ENCODE results near the gene C16orf74.

The C16orf74 gene

GRCh38 chr16:85675251-85675874 is 75.5 kb downstream of the C16orf74 start:
- no peaks in the 10 kb centered on the region for H3K27me3 ChIP-seq
- TF ChIP-seq, protein P1, sequence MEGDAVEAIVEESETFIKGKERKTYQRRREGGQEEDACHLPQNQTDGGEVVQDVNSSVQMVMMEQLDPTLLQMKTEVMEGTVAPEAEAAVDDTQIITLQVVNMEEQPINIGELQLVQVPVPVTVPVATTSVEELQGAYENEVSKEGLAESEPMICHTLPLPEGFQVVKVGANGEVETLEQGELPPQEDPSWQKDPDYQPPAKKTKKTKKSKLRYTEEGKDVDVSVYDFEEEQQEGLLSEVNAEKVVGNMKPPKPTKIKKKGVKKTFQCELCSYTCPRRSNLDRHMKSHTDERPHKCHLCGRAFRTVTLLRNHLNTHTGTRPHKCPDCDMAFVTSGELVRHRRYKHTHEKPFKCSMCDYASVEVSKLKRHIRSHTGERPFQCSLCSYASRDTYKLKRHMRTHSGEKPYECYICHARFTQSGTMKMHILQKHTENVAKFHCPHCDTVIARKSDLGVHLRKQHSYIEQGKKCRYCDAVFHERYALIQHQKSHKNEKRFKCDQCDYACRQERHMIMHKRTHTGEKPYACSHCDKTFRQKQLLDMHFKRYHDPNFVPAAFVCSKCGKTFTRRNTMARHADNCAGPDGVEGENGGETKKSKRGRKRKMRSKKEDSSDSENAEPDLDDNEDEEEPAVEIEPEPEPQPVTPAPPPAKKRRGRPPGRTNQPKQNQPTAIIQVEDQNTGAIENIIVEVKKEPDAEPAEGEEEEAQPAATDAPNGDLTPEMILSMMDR (IDR thresholded peaks at IDR 0.05), result no peak
- no peak overlapping the region for H3K4me3 ChIP-seq (ENCODE audit: low read depth in 1 of 2, low read length in 1 of 2)
- H3K36me3 ChIP-seq, result peaks cover 86% of the 10 kb centered on the region
- H3K27ac ChIP-seq, result no peak overlapping the region
- no peaks in the 10 kb centered on the region for H3K9me3 ChIP-seq
- H3K4me1 ChIP-seq (ENCODE audit: control insufficient read depth in 1 of 2, insufficient read depth in 1 of 2, low read depth in 1 of 2, low read length in 1 of 2), result no peaks in the 10 kb centered on the region

- Histone ChIP-seq H3K4me1 (ENCODE audit: control insufficient read depth in 1 of 2, insufficient read depth in 1 of 2, low read depth in 1 of 2, low read length in 1 of 2) (no peaks in the 10 kb centered on the region), H3K9me3 (no peaks in the 10 kb centered on the region), H3K36me3 (peaks cover 86% of the 10 kb centered on the region), H3K27me3 (no peaks in the 10 kb centered on the region), H3K4me3 (ENCODE audit: low read depth in 1 of 2, low read length in 1 of 2) (no peak overlapping the region), H3K27ac (no peak overlapping the region)
- TF ChIP-seq, protein P1 (IDR thresholded peaks at IDR 0.05), result no peak
Observed at GRCh38 chr16:85674828-85675227, 76.1 kb downstream of the C16orf74 start.

GRCh38 chr16:85674418-85674755 is 76.5 kb downstream of the C16orf74 start:
- peaks cover 88% of the 10 kb centered on the region for H3K36me3 ChIP-seq
- TF ChIP-seq, protein P1 (IDR thresholded peaks at IDR 0.05), result no peak
- no peak overlapping the region for H3K27ac ChIP-seq
- no peaks in the 10 kb centered on the region for H3K27me3 ChIP-seq
- H3K4me3 ChIP-seq (ENCODE audit: low read depth in 1 of 2, low read length in 1 of 2), result no peak overlapping the region
- H3K9me3 ChIP-seq, result no peaks in the 10 kb centered on the region
- H3K4me1 ChIP-seq (ENCODE audit: control insufficient read depth in 1 of 2, insufficient read depth in 1 of 2, low read depth in 1 of 2, low read length in 1 of 2), result no peaks in the 10 kb centered on the region

- Histone ChIP-seq H3K27ac (no peak overlapping the region), H3K9me3 (no peaks in the 10 kb centered on the region), H3K27me3 (no peaks in the 10 kb centered on the region), H3K36me3 (peaks cover 92% of the 10 kb centered on the region), H3K4me1 (ENCODE audit: control insufficient read depth in 1 of 2, insufficient read depth in 1 of 2, low read depth in 1 of 2, low read length in 1 of 2) (no peaks in the 10 kb centered on the region), H3K4me3 (ENCODE audit: low read depth in 1 of 2, low read length in 1 of 2) (no peak overlapping the region)
- TF ChIP-seq, protein P1 (IDR thresholded peaks at IDR 0.05), result no peak
Observed at GRCh38 chr16:85673529-85674417, 77.1 kb downstream of the C16orf74 start.

- Histone ChIP-seq H3K4me1 (ENCODE audit: control insufficient read depth in 1 of 2, insufficient read depth in 1 of 2, low read depth in 1 of 2, low read length in 1 of 2) (no peaks in the 10 kb centered on the region), H3K36me3 (peaks cover 93% of the 10 kb centered on the region), H3K27ac (no peak overlapping the region)
Observed at GRCh38 chr16:85670840-85671239, 80.1 kb downstream of the C16orf74 start.

More at GRCh38 chr16:85670840-85671239, 80.1 kb downstream of the C16orf74 start:
- TF ChIP-seq, protein P1 (IDR thresholded peaks at IDR 0.05), result no peak
- no peaks in the 10 kb centered on the region for H3K27me3 ChIP-seq
- H3K9me3 ChIP-seq, result no peaks in the 10 kb centered on the region
- no peak overlapping the region for H3K4me3 ChIP-seq (ENCODE audit: low read depth in 1 of 2, low read length in 1 of 2)

Data from neutrophil (primary cell).